ENCODE data around the gene PPP1R14C.

Gene PPP1R14C

GRCh38 chr6:150271501-150272263 lies 128.8 kb downstream of the PPP1R14C start:
- DNase-seq (ENCODE audit: low spot score) = no peak

GRCh38 chr6:150272264-150272975 lies 129.6 kb downstream of the PPP1R14C start:
- no peak for DNase-seq (ENCODE audit: low spot score)

- DNase-seq (ENCODE audit: low spot score) = no peak
These were observed 130.1 kb downstream of the PPP1R14C start for GRCh38 chr6:150272976-150273315.

GRCh38 chr6:150273457-150274309 lies 130.8 kb downstream of the PPP1R14C start:
- no peak for DNase-seq (ENCODE audit: low spot score)

- DNase-seq (ENCODE audit: low spot score) = no peak
These were observed 132.6 kb downstream of the PPP1R14C start for GRCh38 chr6:150275489-150275888.

- no peak for DNase-seq (ENCODE audit: low spot score)
These were observed 133.5 kb downstream of the PPP1R14C start for GRCh38 chr6:150276168-150276936.

GRCh38 chr6:150276937-150277742 lies 134.3 kb downstream of the PPP1R14C start:
- no peak for DNase-seq (ENCODE audit: low spot score)

- no peak for DNase-seq (ENCODE audit: low spot score)
These were observed 136.7 kb downstream of the PPP1R14C start for GRCh38 chr6:150279533-150279932.

- no peak for DNase-seq (ENCODE audit: low spot score)
These were observed 137.9 kb downstream of the PPP1R14C start for GRCh38 chr6:150280703-150281102.

GRCh38 chr6:150281767-150282166 lies 138.9 kb downstream of the PPP1R14C start:
- DNase-seq (ENCODE audit: low spot score) = no peak

- peak; percentile 32 for DNase-seq (ENCODE audit: low spot score)
These were observed 140.0 kb downstream of the PPP1R14C start for GRCh38 chr6:150282806-150283205.

GRCh38 chr6:150286460-150286859 lies 143.6 kb downstream of the PPP1R14C start:
- no peak for DNase-seq (ENCODE audit: low spot score)

- no peak for DNase-seq (ENCODE audit: low spot score)
These were observed 144.1 kb downstream of the PPP1R14C start for GRCh38 chr6:150286912-150287311.

GRCh38 chr6:150288456-150288855 lies 145.6 kb downstream of the PPP1R14C start:
- DNase-seq (ENCODE audit: low spot score) = no peak

- DNase-seq (ENCODE audit: low spot score) = no peak
These were observed 146.7 kb downstream of the PPP1R14C start for GRCh38 chr6:150289454-150290071.

- DNase-seq (ENCODE audit: low spot score) = no peak
These were observed 147.6 kb downstream of the PPP1R14C start for GRCh38 chr6:150290429-150290828.

GRCh38 chr6:150291968-150292710 lies 149.3 kb downstream of the PPP1R14C start:
- DNase-seq (ENCODE audit: low spot score) = no peak

- no peak for DNase-seq (ENCODE audit: low spot score)
These were observed 150.2 kb downstream of the PPP1R14C start for GRCh38 chr6:150293019-150293418.

- DNase-seq (ENCODE audit: low spot score) = peak; percentile 85
These were observed 150.8 kb downstream of the PPP1R14C start for GRCh38 chr6:150293423-150294173.
